Activated CD4-positive, alpha-beta T cell treated with anti-CD3 and anti-CD28 coated beads, Interleukin-2, Interleukin-4, amounts not matched to agents 100 ng/mL and 50 ng/mL, durations not matched to agents 16 hours and 8 hours (primary cell): ENCODE results near the gene SLC12A3.
"Not testable (repeated sequence)": the region's sequence is repeated elsewhere in the genome, so short reads cannot be mapped to it uniquely, and the experiment has no call there.

Source experiments
- DNase-seq: peaks from one replicate; pipeline ENCODE4 v3.0.0-alpha.2; 2020; ENCODE audit warnings: low spot score

The SLC12A3 gene

DNA sequence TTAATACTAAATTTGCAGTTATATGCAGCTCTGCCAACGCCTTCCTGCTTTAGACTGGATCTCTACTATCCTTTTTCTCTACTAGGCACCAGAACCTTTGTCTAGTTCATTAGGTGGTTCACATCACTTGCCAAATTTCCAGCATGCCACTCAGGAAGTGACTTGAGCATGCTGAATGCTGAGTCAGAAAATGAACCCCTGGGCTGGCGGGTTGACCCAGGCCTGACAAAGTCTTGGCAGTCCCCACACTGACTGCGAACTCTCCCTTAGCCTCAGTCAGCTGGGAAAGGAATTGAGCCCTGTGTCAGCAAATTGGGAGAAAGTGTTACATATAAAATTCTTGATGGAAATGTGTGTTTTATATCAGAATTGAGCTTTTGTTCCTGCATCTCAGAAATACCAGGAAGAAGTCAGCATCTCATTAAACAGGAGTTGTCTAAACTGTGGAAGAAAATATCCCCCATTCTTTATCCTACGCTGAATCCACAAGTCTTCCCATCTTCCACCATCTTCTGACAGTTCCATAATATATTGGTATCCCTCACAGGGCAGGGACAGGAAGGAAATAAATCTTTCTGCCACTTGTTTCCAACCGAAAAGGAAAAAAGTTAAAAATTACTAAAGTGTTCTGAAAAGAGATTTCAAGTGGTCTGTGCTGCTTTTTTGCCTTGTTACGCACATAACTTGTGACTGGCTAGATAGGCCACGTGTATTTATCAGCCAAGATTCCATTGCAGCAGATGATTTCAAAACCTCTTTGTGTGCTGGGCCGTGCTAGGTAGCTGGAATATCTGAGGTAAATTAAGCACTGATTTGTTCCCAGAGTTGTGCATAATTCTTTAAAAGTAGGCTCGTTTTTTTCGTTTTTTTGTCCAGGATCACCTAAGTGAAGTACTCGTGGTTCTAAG is 16.7 kb upstream of the SLC12A3 start:
- peak; percentile 28 for DNase-seq

- no peak for DNase-seq
These were observed 15.9 kb upstream of the SLC12A3 start for GRCh38 chr16:56848955-56849689.

DNA sequence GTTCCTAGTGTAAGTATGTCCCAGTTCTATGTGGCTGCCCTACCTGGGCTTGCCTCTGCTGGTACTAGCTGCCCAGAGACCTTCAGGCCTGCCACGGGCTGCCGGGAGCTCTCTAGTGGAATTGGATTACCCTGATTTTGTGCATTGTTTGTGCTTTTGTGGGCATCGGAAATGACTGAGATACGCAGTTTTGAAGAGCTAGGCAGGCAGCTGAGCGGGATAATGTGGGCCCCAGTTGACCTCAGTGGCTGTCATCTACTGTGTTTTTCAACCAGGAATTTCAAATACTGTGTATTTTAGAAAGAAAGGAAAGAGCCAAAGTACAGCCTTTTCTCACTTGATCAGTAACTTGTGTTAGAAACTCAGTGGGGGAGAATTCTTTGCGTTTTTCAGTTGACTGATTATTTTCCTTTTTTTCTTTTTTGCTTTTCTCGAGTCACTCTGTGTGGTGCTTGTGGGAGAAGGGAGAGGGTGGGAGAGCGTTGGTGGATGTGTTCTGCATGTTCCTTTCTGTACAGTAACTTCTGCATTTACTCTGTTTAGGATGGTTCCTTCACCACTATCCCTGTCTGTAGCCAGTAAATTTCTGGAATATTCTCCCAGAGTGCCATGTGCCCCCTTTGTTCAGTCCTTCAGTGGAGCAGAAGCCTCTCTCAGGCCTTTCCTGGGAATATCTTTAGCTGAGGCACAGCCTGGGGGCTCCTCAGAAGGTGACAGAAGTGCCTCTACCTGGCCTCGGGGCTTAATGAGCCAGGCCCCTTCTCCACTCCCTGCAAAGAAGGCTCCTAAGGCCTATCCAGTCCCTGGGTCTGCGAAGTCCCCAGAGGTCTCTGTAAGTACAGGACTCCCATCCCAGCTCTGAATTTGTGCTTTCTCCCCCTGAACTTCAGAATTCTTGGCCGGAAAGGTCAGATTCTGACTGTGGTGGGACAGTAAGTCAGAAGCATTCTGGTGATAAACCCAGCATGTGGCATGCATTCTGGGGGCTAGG is 15.0 kb upstream of the SLC12A3 start:
- no peak for DNase-seq

DNA sequence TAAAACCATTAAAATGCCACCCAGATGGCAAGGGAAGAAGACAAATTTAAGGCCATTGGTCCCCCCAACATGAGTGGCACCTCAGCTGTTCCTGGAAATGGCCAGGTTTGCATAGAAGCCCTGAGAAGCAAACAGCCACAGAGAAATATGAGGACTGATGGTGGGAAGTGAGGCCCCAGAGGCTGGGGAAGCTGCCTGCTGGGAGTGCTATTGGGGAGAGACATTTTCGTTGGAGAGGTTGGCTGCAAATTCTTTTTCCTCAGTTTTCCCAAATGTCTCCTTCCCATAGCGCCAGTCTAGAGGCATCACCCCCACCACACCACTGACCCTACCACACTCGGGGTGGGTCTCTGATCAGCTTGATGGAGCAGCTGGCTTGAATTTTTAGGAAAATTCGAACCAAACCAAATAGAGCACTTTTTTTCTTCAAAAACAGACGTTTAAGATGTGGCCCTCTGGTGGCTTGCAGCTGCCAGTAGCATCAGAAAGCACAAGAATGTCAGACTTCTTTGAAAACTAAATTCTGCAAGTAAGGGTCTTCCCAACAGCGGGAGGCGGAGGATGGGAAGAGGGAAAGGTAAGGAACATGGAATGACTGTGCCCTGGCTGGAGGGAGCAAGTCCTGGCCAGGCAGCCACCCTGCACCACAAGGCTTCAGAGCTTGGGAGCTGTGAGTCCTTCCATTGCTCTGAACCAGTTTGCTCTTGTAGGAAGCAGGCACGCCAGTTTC is 13.2 kb upstream of the SLC12A3 start:
- DNase-seq, result no peak

DNA sequence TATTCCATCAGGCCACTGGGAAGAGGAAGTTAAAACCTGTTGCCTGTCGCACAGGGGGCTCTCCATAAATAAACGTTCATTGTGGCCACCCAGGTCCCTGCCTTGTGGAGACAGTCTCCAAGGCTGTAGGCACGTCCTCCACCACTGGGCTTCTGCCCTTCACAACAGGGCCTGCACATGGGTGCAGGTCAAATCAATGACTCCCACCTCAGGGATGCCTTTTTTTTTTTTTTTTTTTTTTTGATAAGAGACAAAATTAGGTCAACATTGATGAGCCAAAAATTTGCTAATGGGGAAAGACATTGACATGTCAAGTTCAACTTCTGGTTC is 12.6 kb upstream of the SLC12A3 start:
- DNase-seq, result no peak

DNA sequence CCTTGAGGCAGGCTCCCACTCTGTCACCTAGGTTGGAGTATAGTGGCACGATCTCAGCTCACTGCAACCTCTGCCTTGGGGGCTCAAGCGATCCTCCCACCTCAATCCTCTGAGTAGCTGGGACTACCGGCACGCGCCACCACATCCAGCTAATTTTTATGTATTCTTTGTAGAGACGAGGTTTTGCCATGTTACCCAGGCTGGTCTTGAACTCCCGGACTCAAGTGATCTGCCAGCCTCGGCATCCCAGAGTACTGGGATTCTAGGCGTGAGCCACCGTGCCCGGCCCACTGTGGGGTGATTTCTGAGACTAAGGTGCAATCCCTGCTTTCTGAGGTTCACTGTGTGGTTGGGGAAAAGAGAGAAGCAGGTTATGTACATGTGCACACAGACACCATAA is 12.0 kb upstream of the SLC12A3 start:
- DNase-seq, result no peak

GRCh38 chr16:56855201-56855600 is 9.8 kb upstream of the SLC12A3 start:
- no peak for DNase-seq

DNA sequence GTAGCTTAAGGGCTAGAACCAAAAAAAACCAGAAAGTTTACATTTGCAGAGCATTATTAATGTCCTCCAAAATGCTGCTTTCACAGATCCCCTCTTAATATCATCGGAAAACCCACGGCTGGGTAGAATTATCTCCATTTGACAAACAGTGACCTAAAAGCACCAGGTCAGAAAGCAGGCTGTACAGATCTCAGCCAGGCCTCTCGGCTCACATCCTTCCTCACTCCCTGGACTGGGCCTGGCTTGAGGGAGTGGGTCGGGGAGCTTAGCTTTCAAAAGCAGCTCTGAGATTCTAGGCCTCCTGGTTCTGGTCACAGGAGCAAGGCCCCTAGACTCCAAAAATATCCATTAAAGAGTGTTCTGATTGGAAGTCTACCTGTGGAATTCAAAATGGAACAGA is 9.1 kb upstream of the SLC12A3 start:
- DNase-seq, result no peak

GRCh38 chr16:56856876-56857447 is 8.0 kb upstream of the SLC12A3 start:
- no peak for DNase-seq

- DNase-seq, result no peak
These were observed 6.6 kb upstream of the SLC12A3 start for GRCh38 chr16:56858374-56858773.

GRCh38 chr16:56859636-56860035 is 5.4 kb upstream of the SLC12A3 start:
- DNase-seq, result no peak

GRCh38 chr16:56860226-56861020 is 4.6 kb upstream of the SLC12A3 start:
- DNase-seq, result peak; percentile 68

DNA sequence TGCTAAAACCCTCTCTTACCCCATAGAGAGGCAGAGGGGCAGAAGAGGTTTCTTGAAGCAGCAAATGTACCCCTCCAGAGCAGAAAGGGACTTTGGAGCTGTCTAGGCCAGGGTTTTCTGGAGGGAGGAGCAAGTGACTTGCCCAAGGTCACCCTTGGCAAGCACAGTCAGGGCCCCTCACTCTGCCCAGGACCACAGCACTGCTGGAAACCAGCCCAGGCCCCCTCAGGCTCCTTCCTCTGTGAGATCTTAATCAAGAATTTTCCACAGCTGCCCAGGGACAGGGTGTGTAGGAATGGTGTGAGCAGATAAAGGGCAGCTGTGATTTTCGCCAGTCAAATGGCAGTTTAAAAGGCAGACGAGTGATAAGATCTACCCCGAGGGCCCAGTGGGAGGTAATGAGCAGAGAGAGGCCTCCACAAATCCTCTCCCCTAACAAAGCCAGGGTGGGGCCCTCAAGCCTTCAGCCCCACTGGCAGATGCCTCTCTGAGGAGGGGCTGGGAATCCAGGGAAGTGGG is 3.9 kb upstream of the SLC12A3 start:
- DNase-seq, result no peak

DNA sequence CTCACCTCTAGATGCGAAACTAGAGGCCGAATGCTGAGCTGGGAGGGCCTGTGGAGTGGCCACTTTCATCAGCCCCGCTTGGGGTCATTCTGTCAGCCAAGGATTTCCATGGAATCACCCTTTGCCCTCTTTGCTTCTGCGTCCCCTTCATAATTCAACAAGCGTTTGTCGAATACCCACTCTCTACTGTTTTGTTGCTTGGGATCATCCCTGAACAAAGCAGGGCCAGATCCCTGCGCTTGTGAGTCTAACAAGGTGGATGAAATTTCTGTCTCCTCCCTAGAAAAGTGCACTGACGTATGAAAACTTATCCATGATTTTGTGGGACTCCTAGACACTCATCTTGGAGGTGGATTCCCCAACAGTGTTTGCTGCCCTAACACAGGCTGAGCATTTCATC is 3.3 kb upstream of the SLC12A3 start:
- no peak for DNase-seq

- DNase-seq, result no peak
These were observed 2.2 kb upstream of the SLC12A3 start for GRCh38 chr16:56862776-56863175.

GRCh38 chr16:56865394-56866062 is 521 bp downstream of the SLC12A3 start:
- DNase-seq, result no peak

DNA sequence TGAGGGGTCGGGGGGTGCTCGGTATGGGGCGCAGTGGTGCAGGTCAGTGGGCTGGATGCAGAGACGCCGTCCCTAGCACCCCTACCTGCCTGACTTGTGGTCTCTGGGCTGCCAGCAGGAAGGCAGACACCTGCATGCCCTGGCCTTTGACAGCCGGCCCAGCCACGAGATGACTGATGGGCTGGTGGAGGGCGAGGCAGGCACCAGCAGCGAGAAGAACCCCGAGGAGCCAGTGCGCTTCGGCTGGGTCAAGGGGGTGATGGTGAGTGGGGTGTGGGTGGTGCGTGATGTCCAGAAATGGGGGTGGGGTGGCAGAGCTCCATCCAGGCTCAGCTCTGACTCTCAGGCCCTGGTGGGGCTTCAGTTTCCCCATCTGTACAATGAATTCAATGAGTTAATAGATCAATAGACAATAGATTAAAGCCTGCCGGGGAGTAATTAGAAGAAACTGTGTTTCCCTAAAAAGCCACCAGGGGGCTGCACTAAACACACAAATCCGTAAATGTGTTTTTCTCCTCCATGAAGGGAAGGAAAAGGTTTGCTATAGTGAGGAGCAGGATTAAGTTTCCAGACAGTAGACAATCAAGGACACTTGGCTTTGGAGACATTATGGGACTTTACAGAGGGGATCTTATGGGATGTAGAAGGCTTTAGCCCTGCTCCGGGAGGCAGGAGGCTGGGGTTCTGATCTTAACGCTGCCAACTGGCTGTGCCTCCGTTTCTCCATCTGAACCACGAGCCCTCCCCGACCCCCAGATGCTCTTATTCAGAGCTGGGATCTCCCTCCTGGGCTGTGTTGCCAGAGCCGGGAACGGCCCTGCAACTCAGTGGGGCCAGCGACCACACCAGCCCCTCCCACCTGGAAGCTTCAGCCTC is 2.2 kb downstream of the SLC12A3 start:
- peak; percentile 66 for DNase-seq

- DNase-seq, result no peak
These were observed 3.2 kb downstream of the SLC12A3 start for GRCh38 chr16:56868175-56868574.

- not testable (repeated sequence) for DNase-seq
These were observed 3.8 kb downstream of the SLC12A3 start for GRCh38 chr16:56868766-56869165.
